ENCODE results near the gene SLC22A2.

SLC22A2 gene

DNA sequence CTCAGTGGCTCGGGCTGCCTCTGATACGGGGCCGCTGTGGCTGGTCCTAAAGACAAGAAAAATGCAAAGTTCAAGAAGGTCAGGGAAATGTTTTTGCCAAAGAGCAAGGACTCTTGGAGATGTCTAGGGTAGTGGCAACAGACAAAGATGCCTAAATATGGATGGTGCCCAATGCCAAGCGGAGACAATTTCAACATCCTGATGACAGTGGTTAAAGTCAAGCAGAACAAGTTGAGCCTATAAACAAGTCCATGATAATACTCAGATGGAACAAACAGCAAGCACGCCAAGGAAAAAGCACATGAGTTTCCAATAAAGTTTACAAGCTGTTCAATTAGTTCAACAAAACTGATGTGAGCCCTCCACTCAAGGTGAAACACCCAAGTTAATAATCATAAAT lies 85.9 kb downstream of the SLC22A2 start:
- ChIA-PET CTCF (no interaction called here), POLR2A (ENCODE audit: low non-redundant PET) (no interaction called here)
- DNase-seq (ENCODE audit: low spot score): no peak
- TF ChIP-seq, protein P1, sequence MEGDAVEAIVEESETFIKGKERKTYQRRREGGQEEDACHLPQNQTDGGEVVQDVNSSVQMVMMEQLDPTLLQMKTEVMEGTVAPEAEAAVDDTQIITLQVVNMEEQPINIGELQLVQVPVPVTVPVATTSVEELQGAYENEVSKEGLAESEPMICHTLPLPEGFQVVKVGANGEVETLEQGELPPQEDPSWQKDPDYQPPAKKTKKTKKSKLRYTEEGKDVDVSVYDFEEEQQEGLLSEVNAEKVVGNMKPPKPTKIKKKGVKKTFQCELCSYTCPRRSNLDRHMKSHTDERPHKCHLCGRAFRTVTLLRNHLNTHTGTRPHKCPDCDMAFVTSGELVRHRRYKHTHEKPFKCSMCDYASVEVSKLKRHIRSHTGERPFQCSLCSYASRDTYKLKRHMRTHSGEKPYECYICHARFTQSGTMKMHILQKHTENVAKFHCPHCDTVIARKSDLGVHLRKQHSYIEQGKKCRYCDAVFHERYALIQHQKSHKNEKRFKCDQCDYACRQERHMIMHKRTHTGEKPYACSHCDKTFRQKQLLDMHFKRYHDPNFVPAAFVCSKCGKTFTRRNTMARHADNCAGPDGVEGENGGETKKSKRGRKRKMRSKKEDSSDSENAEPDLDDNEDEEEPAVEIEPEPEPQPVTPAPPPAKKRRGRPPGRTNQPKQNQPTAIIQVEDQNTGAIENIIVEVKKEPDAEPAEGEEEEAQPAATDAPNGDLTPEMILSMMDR (conservative IDR thresholded peaks at IDR 0.05; ENCODE audit: low read depth): no peak
- no peak overlapping the region for H3K27ac ChIP-seq

GRCh38 chr6:160170018-160170680 lies 88.5 kb downstream of the SLC22A2 start:
- POLR2A ChIA-PET (ENCODE audit: low non-redundant PET): no interaction called here

GRCh38 chr6:160167604-160168399 lies 90.8 kb downstream of the SLC22A2 start:
- TF ChIP-seq, protein P1 (conservative IDR thresholded peaks at IDR 0.05; ENCODE audit: low read depth): no peak
- CTCF ChIA-PET: interaction anchor here (0.6 to 0.7 kb wide), 2 partner anchors 173 to 265 kb away, joined by 3 read pairs; no protein-coding TSS in a partner anchor
- POLR2A ChIA-PET (ENCODE audit: low non-redundant PET): no interaction called here
- H3K27ac ChIP-seq: no peak overlapping the region
- DNase-seq (ENCODE audit: low spot score): no peak

More at GRCh38 chr6:160170018-160170680, 88.5 kb downstream of the SLC22A2 start:
- no peak overlapping the region for H3K27ac ChIP-seq
- CTCF ChIA-PET: interaction anchor here (0.5 kb wide), 1 partner anchor 478 kb away, joined by 3 read pairs; no protein-coding TSS in a partner anchor
- no peak for DNase-seq (ENCODE audit: low spot score)
- TF ChIP-seq, protein P1 (conservative IDR thresholded peaks at IDR 0.05; ENCODE audit: low read depth): no peak
